ENCODE data around the gene ARID3A. TPM values are rescaled to one million over a fixed set of nuclear protein-coding genes. Genes with fewer than 3 reads are reported as not detected.

ARID3A gene
- total and polyA plus RNA-seq, 12 donors, result 3.0 to 11.7 (median 5.0) TPM

DNA sequence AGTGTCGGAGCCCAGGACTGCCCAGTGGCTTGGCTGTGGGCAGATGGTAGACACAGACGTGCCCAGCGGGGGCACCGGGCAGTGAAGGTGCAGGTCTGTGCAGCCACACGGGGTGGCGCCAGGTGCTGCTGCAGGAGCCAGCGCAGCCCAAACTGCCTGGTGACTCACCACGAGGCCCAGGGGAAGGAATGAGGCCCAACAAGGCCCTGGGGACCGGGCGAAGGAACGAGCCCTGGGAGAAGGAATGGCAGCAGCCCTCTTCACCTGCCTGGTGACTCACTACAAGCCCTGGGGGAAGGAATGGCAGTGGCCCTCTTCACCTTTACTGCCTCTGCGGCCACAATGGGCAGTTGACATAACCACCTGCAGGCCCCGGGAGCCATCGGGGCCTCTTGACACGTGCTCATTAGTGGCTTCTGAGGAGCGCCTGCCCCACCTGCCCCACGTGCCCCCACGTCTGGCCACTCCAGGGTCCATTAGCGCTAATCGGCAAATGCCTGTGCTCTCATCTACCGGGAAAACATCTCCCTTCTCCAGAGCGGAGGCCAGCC, 42.1 kb upstream of the ARID3A start:
- Histone ChIP-seq H3K27ac (no peak overlapping the region), H3K36me3 (peaks cover 0 to 87% (median 38%) of the 10 kb centered on the region in 9 donors), H3K4me1 (no peaks in the 10 kb centered on the region), H3K27me3 (no peaks in the 10 kb centered on the region), H3K9me3 (no peaks in the 10 kb centered on the region), H3K4me3 (no peak overlapping the region)
- TF ChIP-seq, protein P1, sequence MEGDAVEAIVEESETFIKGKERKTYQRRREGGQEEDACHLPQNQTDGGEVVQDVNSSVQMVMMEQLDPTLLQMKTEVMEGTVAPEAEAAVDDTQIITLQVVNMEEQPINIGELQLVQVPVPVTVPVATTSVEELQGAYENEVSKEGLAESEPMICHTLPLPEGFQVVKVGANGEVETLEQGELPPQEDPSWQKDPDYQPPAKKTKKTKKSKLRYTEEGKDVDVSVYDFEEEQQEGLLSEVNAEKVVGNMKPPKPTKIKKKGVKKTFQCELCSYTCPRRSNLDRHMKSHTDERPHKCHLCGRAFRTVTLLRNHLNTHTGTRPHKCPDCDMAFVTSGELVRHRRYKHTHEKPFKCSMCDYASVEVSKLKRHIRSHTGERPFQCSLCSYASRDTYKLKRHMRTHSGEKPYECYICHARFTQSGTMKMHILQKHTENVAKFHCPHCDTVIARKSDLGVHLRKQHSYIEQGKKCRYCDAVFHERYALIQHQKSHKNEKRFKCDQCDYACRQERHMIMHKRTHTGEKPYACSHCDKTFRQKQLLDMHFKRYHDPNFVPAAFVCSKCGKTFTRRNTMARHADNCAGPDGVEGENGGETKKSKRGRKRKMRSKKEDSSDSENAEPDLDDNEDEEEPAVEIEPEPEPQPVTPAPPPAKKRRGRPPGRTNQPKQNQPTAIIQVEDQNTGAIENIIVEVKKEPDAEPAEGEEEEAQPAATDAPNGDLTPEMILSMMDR (IDR thresholded peaks at IDR 0.05), result no peak
- DNase-seq (no peak), ATAC-seq (no peak)
- intact Hi-C loops (cut with DNase I), result no loop called here
- 94 to 95% methylated on average over 22 of the region's 22 CpGs for WGBS, 2 donors

DNA sequence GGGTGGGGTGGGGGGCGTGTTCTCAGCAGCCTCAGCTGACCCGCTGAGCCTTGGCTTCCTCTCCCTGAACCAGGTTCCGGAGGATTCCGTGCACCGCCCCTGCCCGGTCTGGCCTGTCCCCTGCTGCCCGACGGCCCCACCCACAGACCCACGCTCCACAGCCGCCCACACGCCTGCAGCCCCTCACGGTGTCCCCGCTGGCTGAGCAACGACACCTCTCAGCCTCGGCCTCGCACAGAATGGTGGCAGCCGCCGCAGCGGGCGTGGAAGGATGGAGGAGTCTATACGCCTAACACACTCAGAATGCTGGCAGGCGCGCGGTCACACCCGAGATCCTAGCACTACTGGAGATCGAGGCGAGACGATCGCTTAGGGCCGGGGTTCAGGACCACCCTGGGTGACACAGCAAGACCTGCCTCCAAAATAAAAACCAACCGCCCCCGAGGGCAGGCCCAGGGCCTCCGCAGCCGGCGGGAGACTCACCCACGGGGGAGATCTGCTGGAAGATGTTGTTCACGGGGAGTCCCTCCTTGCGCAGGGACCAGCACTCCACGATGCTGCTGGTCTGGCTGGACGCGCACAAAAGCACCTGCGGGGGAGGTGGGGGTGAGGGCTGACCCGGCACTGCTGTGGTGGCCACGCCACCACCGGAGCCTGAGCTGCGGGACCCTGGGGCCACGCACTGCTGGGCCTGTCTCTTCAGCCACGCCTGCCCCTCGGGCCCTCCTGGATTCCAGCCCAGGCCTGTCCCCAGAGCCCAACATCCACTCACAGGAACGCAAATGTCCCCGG, 41.2 kb upstream of the ARID3A start:
- 91 to 93% methylated on average over 51 of the region's 51 CpGs for WGBS, 2 donors
- Histone ChIP-seq H3K36me3 (peaks cover 0 to 95% (median 42%) of the 10 kb centered on the region in 9 donors), H3K27me3 (no peaks in the 10 kb centered on the region), H3K4me1 (no peaks in the 10 kb centered on the region), H3K9me3 (no peaks in the 10 kb centered on the region), H3K4me3 (no peak overlapping the region), H3K27ac (no peak overlapping the region)
- no peak for ATAC-seq
- no peak for DNase-seq
- TF ChIP-seq, protein P1 (IDR thresholded peaks at IDR 0.05), result no peak
- intact Hi-C loops (cut with DNase I), result no loop called here

DNA sequence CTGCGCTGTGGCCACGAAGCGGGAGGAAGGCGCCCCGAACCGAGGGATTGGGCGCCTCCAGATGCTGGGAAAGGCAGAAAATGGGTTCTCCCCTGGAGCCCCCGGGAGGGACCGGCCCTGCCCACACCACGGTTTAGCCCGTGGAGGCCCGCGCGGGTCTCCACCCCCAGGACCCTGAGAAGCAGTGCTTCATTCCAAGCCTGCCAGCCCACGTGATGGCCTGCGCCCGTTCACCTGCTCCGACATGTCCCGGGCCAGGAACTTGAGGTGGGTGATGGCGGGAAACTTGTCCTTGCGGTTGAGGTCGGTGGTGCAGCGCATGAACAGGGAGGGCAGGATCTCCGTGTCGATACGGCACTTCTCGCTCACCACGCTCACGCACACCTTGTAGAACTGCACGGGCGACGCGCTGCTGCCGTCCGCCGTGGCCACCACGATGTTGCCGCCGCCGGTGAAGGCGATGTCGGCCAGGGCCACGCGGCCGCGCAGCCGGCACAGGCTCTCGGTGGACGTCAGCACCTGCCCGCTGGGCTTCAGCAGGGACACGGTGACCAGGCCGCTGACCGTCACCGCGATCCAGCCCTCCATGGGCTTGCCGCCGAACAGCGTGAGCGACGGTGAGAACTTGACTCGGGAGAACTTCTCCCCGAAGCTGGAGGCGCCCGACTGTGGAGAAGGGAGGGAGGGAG, 40.2 kb upstream of the ARID3A start:
- Histone ChIP-seq H3K4me1 (no peaks in the 10 kb centered on the region), H3K27ac (no peak overlapping the region), H3K36me3 (peaks cover 0 to 96% (median 38%) of the 10 kb centered on the region in 9 donors), H3K27me3 (no peaks in the 10 kb centered on the region), H3K9me3 (no peaks in the 10 kb centered on the region), H3K4me3 (no peak overlapping the region)
- DNase-seq (no peak), ATAC-seq (no peak)
- intact Hi-C loops (cut with DNase I), result no loop called here
- TF ChIP-seq, protein P1 (IDR thresholded peaks at IDR 0.05), result no peak
- 96 to 97% methylated on average over 64 of the region's 64 CpGs for WGBS, 2 donors

DNA sequence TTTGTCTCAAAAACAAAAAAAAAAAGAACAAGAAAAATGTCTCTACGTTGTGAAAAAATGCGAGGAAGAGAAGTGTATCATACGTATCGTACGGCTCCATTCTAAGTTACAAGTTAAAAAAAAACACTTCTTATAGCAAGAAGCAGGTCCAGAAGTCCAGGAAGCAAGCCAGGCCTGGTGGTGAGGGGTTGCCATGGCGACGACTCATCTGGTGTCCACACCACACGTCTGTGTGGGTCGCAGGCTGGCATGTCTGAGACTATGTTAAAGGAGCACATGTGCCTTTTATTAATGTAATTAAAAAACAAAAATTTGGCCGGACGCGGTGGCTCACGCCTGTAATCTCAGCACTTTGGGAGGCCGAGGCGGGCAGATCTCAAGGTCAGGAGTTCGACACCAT, 38.8 kb upstream of the ARID3A start:
- WGBS, 2 donors, result 82 to 86% methylated on average over 16 of the region's 16 CpGs
- H3K9me3 ChIP-seq, result no peaks in the 10 kb centered on the region
- TF ChIP-seq, protein P1 (IDR thresholded peaks at IDR 0.05), result no peak
- DNase-seq (no peak), ATAC-seq (no peak)
- no peaks in the 10 kb centered on the region for H3K27me3 ChIP-seq
- intact Hi-C loops (cut with DNase I), result no loop called here
- H3K27ac ChIP-seq, result no peak overlapping the region
- H3K36me3 ChIP-seq, result peaks cover 0 to 86% (median 30%) of the 10 kb centered on the region in 9 donors
- H3K4me3 ChIP-seq, result no peak overlapping the region
- peaks cover 0 to 9% (median 3%) of the 10 kb centered on the region in 9 donors for H3K4me1 ChIP-seq

Measured in heart right ventricle (tissue), 16 donors.